ENCODE data around the gene CLEC7A.

CLEC7A gene

DNA sequence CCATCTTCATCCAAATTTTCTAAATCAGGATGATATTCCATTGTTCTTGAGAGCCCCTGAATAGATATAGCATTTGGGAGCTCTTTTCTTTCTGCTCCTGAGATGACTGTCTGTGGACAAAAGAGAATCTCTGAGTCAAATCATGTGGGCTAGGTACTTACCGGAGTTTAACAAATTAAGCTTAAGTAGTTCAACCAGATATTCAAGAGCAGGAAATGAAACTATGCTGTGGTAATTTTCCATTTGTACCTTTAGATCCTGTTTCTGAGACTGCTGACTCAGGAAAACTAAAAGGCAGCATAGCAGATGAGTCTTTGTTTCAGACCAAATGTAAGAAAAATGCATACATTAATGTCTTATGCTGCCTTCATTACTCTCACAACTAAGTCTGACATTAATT, at the start of gene CLEC7A:
Gene CLEC7A, minus strand, starts transcription at position 158 of the 400 bp plus-strand sequence. Its CDS starts 117 bp downstream, at position 41.
- TF ChIP-seq, protein P1, sequence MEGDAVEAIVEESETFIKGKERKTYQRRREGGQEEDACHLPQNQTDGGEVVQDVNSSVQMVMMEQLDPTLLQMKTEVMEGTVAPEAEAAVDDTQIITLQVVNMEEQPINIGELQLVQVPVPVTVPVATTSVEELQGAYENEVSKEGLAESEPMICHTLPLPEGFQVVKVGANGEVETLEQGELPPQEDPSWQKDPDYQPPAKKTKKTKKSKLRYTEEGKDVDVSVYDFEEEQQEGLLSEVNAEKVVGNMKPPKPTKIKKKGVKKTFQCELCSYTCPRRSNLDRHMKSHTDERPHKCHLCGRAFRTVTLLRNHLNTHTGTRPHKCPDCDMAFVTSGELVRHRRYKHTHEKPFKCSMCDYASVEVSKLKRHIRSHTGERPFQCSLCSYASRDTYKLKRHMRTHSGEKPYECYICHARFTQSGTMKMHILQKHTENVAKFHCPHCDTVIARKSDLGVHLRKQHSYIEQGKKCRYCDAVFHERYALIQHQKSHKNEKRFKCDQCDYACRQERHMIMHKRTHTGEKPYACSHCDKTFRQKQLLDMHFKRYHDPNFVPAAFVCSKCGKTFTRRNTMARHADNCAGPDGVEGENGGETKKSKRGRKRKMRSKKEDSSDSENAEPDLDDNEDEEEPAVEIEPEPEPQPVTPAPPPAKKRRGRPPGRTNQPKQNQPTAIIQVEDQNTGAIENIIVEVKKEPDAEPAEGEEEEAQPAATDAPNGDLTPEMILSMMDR (IDR thresholded peaks at IDR 0.05): no peak

DNA sequence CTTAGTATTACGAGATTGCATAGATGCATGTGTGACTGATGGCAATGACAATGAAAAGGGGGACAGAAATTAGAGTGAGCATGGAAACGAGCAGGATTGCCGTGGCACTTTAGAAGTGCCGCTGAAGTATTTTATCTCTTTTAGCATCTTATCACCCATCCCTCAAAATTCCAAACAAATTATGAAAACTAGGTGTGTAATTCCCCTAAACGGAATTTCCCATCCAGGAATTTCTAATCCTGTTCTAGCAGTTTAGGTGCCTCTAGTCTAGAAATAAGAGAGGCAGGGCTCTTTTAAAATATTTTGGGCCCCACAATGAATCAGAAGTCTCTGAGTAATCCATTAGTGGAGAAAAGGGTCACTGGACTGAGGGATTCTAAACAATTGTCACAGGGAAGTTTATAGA, 49.8 kb upstream of the CLEC7A start:
- TF ChIP-seq, protein P1 (IDR thresholded peaks at IDR 0.05): no peak

DNA sequence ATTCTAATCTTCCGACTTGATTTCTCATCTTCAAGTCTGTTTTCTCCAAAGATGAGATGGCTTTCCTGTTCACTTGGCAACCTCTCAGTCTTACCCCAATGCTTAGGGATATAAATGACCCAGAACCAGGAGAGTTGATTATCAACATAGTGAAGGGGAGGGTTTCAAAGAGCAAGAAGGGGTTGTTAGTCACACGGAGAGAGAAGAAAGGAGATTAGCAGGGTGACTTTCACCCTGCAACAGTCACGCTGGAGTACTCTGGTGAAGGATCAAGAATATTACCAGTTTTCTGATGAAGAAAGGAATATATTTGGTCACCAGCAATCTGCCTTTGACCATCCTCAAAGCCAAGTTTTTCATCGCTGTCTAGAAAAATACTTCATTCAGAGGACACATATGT, 48.8 kb upstream of the CLEC7A start, which contains the start of gene TMEM52B:
Gene TMEM52B, plus strand, starts transcription at position 212 of the 400 bp plus-strand sequence. CDS start 543 bp downstream, outside the sequence.
- TF ChIP-seq, protein P1 (IDR thresholded peaks at IDR 0.05): no peak

DNA sequence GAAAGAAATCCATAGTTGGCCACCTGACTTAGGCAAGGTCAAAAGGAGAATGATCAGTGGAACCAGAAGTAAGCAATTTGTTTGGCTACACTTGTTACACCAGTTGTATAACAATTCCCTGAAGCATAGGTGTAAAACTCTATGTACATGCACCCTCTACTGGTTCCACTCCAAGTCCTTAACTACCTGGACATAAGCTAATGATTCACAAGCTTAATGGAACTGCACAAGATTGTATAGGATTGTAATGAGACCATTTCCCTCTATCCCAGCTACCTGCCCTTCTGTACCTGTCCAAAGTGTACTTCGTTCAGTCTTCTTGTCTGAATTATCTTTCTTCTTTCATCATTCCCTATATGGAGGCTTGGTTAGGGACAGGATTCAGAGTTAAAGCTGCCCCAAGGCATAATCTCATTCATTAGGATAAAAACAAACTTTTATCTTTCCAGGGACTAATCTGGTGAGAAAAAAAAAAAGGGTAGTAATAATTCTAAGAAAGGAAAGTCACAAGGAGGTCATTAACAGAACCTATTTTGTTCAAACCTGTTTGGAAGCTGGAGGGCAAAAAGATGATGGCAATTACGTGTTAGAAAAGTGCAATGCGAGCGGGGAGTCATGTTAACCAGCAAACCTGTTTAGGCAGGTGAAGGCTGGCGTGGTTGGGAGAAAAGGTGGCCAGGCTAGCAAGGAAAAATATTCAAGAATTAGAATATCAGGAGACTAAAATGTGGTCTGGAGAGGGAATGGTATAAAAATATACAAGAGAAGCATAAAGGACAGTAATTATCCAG, 46.0 kb upstream of the CLEC7A start:
- TF ChIP-seq, protein P1 (IDR thresholded peaks at IDR 0.05): no peak

DNA sequence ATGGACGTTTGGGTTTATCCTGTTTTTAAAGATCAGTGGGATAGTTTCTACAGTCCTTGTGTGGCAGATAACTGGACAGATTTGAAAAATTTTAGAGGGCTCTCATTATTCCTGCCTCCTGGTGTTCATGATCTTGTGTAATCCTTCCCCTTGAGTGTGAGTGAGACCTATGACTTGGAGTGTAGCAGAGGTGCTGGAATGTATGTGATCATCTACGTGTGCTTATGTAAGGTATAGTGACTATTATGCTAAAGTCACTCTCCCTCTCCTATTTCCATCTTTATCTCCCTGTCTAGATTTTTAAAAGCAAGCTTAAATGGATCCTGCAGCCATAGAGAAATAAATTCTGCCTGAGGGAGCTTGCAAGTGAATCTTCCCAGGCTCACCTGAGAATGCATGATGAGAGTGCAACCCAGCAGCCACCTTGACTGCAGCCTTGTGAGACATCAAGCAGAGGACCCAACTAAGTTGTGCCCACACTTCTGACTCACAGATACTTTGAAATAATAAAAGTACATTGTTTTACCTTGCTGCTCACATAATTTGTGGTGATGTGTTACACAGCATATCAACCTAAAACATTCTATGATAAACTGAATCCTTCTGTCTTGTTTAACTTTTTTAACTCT, 45.1 kb upstream of the CLEC7A start:
- TF ChIP-seq, protein P1 (IDR thresholded peaks at IDR 0.05): no peak

DNA sequence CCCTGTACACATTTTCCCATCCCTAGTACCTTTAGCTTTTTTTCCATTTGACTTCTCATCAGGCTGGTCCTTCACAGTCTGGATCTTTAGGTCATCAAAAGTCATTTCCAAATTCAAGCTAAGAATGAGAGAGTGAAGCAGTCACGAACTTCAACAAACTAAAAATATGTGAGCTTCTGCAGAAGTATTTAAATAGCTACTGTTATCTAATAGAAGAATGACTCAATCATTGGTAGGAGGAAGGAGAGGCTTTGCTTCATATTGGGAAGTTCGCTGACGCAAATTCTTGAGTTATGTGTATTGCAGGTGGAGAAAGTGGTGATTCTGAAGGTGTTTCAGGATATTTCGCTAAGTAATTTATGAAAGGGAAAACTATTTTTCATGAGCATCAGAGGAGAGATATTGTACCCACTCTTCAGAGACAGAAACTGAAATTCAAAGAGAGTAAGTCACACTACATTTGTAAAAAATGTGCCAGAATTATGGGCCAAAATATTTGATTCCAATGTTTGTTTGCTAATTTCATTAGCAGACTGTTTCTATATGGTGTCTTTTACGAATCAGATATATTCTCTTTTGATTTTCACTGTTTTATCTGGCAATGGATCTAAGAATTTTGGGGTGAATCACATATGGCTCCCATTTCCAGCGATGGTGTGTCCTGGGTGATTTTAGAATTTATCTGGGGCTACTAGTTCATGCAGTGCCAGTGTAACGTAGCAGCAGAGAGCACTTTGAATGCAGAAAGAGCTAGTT, 42.2 kb upstream of the CLEC7A start, which contains the start of gene OLR1:
Gene OLR1, minus strand, starts transcription at position 160 of the 756 bp plus-strand sequence. Its CDS starts 55 bp downstream, at position 105.
- TF ChIP-seq, protein P1 (IDR thresholded peaks at IDR 0.05): no peak

DNA sequence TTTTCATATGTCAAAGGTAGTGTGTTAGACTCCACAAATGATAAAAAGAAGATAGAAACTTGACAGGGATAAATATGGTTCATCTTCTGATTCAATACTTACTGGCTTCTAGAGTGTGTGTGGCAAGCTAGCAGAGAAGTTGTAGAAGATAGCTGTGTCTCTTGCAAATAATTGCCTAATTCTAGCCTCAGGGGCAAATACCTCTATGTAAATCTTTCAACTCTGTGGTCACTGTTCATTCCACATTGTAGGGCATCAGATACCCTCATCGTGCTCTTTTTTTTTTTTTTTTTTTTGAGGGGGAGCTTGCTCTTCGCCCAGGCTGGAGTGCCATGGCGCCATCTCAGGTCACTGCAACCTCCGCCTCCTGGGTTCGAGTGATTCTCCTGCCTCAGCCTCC, 40.2 kb upstream of the CLEC7A start:
- TF ChIP-seq, protein P1 (IDR thresholded peaks at IDR 0.05): no peak
